ENCODE data around the gene B3GNT8.

DNA sequence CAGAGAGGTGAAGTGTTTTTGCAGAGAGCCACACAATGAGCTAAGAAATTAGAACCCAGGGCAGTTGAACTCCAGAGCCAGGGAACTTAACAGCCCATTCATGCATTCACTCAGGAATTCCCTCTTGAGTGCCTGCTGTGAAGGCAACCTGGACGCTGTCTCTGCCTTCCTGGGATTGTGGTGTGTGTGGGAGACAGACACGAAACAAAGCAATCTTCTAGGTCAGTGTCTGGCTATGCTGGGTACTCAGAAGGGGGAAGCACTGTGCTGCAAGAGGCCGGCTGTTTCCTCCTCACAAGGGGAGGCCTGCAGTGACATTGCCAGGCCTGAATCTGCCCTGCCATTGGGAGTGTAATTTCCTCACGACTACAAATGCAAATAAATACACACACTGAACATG is 19.9 kb downstream of the B3GNT8 start:
- TF ChIP-seq, protein P1, sequence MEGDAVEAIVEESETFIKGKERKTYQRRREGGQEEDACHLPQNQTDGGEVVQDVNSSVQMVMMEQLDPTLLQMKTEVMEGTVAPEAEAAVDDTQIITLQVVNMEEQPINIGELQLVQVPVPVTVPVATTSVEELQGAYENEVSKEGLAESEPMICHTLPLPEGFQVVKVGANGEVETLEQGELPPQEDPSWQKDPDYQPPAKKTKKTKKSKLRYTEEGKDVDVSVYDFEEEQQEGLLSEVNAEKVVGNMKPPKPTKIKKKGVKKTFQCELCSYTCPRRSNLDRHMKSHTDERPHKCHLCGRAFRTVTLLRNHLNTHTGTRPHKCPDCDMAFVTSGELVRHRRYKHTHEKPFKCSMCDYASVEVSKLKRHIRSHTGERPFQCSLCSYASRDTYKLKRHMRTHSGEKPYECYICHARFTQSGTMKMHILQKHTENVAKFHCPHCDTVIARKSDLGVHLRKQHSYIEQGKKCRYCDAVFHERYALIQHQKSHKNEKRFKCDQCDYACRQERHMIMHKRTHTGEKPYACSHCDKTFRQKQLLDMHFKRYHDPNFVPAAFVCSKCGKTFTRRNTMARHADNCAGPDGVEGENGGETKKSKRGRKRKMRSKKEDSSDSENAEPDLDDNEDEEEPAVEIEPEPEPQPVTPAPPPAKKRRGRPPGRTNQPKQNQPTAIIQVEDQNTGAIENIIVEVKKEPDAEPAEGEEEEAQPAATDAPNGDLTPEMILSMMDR (IDR thresholded peaks at IDR 0.05): no peak
- TF ChIP-seq EZH2 (IDR thresholded peaks at IDR 0.05; ENCODE audit: borderline replicate concordance, insufficient read depth, low read depth, low read length, poor library complexity, severe bottlenecking): no peak
